Fibroblast of villous mesenchyme (primary cell): ENCODE measurements around the gene ARMH1. TPM values are rescaled to one million over a fixed set of nuclear protein-coding genes. Genes with fewer than 3 reads are reported as not detected.
A peak's percentile ranks its signal among the peaks of the same experiment; 100 is the strongest.
"Not testable (repeated sequence)": the region's sequence is repeated elsewhere in the genome, so short reads cannot be mapped to it uniquely, and the experiment has no call there.

Experiments
- DNase-seq: peaks from one replicate; pipeline ENCODE4 v3.0.0-alpha.2; 2010; ENCODE audit warnings: low read depth
- H3K4me3 ChIP-seq: 2 replicates; pipeline ENCODE4 v1.5.1; 2011; ENCODE audit warnings: low read depth, mild to moderate bottlenecking, low read length
- total RNA-seq: library from RNA; depleted of rRNA; stranded (reverse); fragments of >200 nt; gene quantifications from 2 replicates; pipeline ENCODE4 v1.2.3, GENCODE V29; 2012
- TF ChIP-seq, protein P1 (sequence below): IDR thresholded peaks from 2 replicates; pipeline ENCODE4 v1.5.1; 2012; ENCODE audit warnings: low read depth, mild to moderate bottlenecking, low read length; ENCODE audit not compliant: insufficient read depth

The ARMH1 gene
- total RNA-seq, 1 donor = 0.43 TPM

DNA sequence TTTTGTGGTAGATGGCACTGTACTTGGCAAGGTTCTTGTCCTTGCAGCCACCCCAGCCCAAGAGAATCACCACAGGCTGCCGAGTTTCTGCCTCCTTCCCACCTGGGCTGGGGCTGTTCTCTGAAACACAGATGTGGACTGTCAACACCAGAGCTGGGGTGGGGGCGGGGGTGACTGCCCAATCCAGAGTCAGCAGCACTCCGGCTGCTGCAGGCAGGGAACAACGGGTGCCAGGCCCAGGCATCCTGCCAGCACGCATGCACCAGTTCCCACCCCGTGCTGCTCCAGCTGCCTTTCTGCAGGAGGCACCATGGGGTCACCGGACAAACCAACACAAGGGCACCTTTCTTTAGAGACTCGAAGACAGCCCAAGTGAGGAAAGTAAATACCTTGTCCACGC, 14.3 kb upstream of the ARMH1 start:
- TF ChIP-seq, protein P1, sequence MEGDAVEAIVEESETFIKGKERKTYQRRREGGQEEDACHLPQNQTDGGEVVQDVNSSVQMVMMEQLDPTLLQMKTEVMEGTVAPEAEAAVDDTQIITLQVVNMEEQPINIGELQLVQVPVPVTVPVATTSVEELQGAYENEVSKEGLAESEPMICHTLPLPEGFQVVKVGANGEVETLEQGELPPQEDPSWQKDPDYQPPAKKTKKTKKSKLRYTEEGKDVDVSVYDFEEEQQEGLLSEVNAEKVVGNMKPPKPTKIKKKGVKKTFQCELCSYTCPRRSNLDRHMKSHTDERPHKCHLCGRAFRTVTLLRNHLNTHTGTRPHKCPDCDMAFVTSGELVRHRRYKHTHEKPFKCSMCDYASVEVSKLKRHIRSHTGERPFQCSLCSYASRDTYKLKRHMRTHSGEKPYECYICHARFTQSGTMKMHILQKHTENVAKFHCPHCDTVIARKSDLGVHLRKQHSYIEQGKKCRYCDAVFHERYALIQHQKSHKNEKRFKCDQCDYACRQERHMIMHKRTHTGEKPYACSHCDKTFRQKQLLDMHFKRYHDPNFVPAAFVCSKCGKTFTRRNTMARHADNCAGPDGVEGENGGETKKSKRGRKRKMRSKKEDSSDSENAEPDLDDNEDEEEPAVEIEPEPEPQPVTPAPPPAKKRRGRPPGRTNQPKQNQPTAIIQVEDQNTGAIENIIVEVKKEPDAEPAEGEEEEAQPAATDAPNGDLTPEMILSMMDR = no peak
- peak; percentile 7 for DNase-seq
- H3K4me3 ChIP-seq = no peak overlapping the region

DNA sequence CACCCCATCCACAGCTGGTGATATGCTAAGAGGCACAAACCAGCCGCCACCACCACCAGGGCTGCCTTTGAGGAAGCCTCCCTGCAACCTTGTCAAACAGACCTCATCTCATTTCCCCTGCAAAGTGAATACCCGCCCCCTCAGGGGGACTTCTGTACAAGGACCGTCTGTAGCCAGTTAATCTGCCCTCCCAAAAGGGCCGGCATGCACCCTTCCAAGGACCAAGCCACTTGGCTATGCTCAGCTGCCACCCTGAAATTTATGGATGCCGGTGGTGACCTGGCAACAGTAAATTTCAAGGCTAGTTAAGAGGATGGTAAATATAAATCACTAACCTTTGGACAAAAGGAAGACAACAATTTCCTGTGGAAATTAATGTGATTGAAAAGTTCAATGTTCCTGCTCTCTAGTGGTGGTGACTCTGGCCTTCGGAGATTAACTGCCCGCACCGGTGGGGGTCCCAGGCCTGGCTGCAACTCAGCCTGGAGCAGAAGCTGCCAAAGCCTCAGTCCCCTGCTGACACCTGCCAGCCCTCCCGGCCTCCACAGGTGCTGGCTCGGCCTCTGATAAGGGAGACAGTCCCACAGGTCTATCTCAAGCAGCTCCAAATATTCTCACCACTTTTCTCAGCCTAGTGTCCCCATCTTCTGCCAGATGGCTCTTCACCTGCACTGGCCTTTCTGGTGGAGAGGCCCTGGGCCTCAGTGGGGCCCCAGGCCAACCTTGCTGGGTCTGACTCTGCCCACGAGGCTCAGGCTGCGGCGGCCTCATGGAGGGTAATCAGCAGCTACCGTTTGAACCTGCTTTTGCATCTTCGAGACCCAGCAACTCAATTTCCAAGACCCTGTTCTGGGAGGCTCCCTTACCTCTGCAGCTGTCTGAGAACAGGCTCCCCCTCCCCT, 12.5 kb upstream of the ARMH1 start:
- no peak overlapping the region for H3K4me3 ChIP-seq
- TF ChIP-seq, protein P1 = no peak
- no peak for DNase-seq

DNA sequence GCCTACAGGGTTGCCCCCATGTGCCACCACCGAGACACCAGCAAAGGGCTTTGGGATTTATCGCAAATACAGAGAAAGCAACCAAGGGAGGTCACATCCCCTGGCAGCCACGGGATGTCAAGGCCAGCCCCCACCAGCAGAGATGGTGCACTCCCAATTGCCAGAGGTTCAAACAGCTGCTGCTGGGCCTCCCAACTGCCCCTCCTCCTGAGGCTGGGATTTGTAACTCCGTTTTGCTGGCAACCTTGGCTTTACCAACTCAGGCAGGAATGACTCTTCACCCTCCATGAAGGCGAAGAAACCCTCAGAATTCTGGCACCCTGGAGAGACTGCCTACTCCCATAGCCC, 11.9 kb upstream of the ARMH1 start:
- DNase-seq = no peak
- TF ChIP-seq, protein P1 = no peak
- H3K4me3 ChIP-seq = no peak overlapping the region

DNA sequence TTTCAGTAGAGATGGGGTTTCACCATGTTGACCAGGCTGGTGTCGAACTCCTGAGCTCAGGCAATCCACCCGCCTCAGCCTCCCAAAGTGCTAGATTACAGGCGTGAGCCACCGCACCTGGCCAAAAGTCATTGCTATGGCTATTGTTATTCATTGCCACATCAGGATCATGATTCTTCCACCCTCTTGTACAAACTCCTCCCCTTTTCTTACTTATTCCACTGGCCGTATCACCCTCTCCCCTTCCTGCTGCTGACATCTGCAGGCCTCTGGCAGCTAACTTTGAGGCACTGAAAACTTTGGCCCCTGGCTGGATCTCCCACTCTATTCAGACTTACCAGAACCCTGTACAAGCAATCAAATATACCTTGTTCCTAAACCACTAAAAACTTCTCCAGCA, 11.1 kb upstream of the ARMH1 start:
- TF ChIP-seq, protein P1 = no peak
- DNase-seq = no peak
- no peak overlapping the region for H3K4me3 ChIP-seq

DNA sequence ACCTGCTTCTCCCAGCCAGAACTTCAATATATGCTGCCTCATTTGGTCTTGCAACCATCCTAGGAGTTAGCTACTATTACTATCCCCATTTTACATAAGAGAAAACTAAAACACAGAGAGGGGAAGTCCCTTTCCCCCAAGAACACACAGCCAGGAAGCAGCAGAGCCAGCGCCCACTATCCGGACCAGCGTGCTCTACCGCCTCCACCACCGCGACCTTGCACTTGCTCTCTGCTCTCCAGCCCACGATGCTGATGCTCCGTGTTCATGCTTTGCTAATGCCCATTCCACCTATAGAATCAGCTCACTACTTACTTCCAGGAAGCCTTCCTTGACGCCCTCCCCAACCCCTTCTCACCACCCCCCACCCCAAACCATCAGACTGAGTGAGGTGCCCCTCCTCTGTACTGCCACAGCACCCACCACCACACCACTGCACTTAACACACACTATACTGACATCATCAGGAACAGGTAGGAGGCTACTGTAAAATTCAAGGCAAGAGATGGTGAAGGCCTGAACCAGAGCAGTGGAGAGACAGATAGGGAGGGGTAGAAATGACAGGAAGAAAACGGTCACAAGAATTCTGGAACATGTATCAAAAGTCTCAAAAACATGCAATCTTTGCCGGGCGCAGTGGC, 9.7 kb upstream of the ARMH1 start:
- TF ChIP-seq, protein P1 = no peak
- no peak for DNase-seq
- H3K4me3 ChIP-seq = no peak overlapping the region

DNA sequence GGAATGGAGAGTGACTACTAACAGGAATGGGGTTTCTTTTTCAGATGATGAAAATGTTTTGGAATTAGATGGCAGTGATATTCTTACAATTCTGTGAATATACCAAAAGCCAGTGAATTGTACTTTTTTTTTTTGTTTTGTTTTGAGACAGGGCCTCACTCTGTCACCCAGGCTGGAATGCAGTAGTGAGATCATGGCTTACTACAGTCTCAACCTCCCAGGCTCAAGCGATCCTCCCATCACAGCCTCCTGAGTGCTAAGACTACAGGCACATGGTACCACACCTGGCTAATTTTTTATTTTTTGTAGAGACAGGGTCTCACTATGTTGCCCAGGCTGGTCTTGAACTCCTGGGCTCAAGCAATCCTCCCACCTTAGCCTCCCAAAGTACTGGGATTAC, 7.8 kb upstream of the ARMH1 start:
- not testable (repeated sequence) for DNase-seq, H3K4me3 ChIP-seq

DNA sequence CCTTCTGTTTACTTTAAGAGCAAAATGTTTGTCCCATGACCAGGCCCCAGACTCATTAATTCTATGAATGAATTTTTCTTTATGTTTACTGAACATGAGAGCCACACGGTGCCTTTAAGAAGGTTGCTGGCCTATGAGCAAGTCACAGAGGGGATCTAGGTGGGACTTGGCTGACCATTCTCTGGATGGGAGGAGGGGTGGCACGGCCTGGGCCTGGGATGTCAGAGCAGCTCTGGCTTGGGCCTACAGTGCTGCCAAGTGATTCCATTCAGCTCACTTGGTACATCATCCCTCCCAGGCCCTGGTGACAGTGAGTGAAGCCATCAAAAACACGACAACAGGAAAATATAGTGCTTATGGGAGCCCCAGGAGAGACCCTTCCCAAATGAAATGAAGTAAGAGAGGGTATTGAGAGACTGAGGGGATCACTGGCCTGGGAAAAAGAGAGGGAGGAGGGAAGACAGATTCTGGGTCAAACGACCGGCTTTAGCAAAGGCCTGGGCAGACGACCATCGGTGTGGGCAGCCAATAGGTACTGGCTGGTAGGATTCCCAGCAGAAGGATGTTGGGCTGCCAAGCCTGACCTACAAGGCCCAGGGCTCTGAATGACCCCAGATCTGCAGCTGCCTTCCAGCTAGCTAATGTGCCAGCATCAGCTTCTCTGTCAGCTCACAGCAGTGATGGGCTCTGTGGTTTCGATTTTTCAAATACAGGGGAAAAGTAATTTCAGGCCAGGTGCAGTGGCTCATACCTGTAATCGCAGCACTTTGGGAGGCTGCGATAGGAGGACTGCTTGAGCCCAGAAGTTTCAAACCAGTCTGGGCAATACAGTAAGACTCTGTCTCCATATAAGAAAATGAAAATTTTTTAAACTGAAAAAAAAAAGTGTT, 3.5 kb upstream of the ARMH1 start:
- TF ChIP-seq, protein P1 = no peak
- H3K4me3 ChIP-seq = no peak overlapping the region
- no peak for DNase-seq
